ENCODE measurements around the gene SIX2.

The SIX2 gene

GRCh38 chr2:45005261-45006002 is 3.8 kb downstream of the SIX2 start:
- H3F3A ChIP-seq (ENCODE audit: insufficient read depth), result no peaks in the 10 kb centered on the region
- H3K4me2 ChIP-seq (ENCODE audit: low read depth, low read length, poor library complexity, severe bottlenecking), result no peak overlapping the region
- no peaks in the 10 kb centered on the region for H3K27me3 ChIP-seq (ENCODE audit: low read length)
- H3K79me2 ChIP-seq (ENCODE audit: insufficient read depth, low read length), result no peaks in the 10 kb centered on the region
- H3K9me2 ChIP-seq (replicated peaks; ENCODE audit: insufficient read depth, low read length), result no peaks in the 10 kb centered on the region
- H2AFZ ChIP-seq (ENCODE audit: low read depth, low read length, severe bottlenecking), result no peak overlapping the region
- no peak overlapping the region for H3K4me3 ChIP-seq (ENCODE audit: insufficient read depth, low read length, poor library complexity, severe bottlenecking)
- no peak overlapping the region for H3K9ac ChIP-seq (ENCODE audit: low read length)
- H3K36me3 ChIP-seq (ENCODE audit: low read length), result no peaks in the 10 kb centered on the region
- H3K27ac ChIP-seq (ENCODE audit: low read depth, low read length), result no peak overlapping the region
- no peaks in the 10 kb centered on the region for H4K20me1 ChIP-seq (ENCODE audit: low read depth, low read length)
- TF ChIP-seq EZH2phosphoT487 (conservative IDR thresholded peaks at IDR 0.05; ENCODE audit: low read length) (no peak), CTCF (IDR thresholded peaks at IDR 0.05; ENCODE audit: insufficient read depth, low read length, poor library complexity, severe bottlenecking) (no peak)
- H3K9me3 ChIP-seq (ENCODE audit: insufficient read depth, low read length), result no peaks in the 10 kb centered on the region

- no peaks in the 10 kb centered on the region for H3K36me3 ChIP-seq (ENCODE audit: low read length)
- no peaks in the 10 kb centered on the region for H3K79me2 ChIP-seq (ENCODE audit: insufficient read depth, low read length)
- no peaks in the 10 kb centered on the region for H4K20me1 ChIP-seq (ENCODE audit: low read depth, low read length)
- H3K27ac ChIP-seq (ENCODE audit: low read depth, low read length), result no peak overlapping the region
- H3K9me3 ChIP-seq (ENCODE audit: insufficient read depth, low read length), result no peaks in the 10 kb centered on the region
- H2AFZ ChIP-seq (ENCODE audit: low read depth, low read length, severe bottlenecking), result no peak overlapping the region
- no peak overlapping the region for H3K4me2 ChIP-seq (ENCODE audit: low read depth, low read length, poor library complexity, severe bottlenecking)
- H3K9me2 ChIP-seq (replicated peaks; ENCODE audit: insufficient read depth, low read length), result no peaks in the 10 kb centered on the region
- H3K9ac ChIP-seq (ENCODE audit: low read length), result no peak overlapping the region
- no peak for TF ChIP-seq EZH2phosphoT487 (conservative IDR thresholded peaks at IDR 0.05; ENCODE audit: low read length)
- no peak for TF ChIP-seq CTCF (IDR thresholded peaks at IDR 0.05; ENCODE audit: insufficient read depth, low read length, poor library complexity, severe bottlenecking)
- no peaks in the 10 kb centered on the region for H3K27me3 ChIP-seq (ENCODE audit: low read length)
- no peaks in the 10 kb centered on the region for H3F3A ChIP-seq (ENCODE audit: insufficient read depth)
- no peak overlapping the region for H3K4me3 ChIP-seq (ENCODE audit: insufficient read depth, low read length, poor library complexity, severe bottlenecking)
Measured at GRCh38 chr2:45004562-45005191, 4.6 kb downstream of the SIX2 start.

GRCh38 chr2:45003579-45004551 is 5.4 kb downstream of the SIX2 start:
- Histone ChIP-seq H4K20me1 (ENCODE audit: low read depth, low read length) (no peaks in the 10 kb centered on the region), H3K4me3 (ENCODE audit: insufficient read depth, low read length, poor library complexity, severe bottlenecking) (no peak overlapping the region), H3K27me3 (ENCODE audit: low read length) (no peaks in the 10 kb centered on the region), H3K36me3 (ENCODE audit: low read length) (no peaks in the 10 kb centered on the region), H3F3A (ENCODE audit: insufficient read depth) (no peaks in the 10 kb centered on the region), H3K4me2 (ENCODE audit: low read depth, low read length, poor library complexity, severe bottlenecking) (no peak overlapping the region), H3K79me2 (ENCODE audit: insufficient read depth, low read length) (no peaks in the 10 kb centered on the region), H3K9me2 (replicated peaks; ENCODE audit: insufficient read depth, low read length) (no peaks in the 10 kb centered on the region), H2AFZ (ENCODE audit: low read depth, low read length, severe bottlenecking) (no peak overlapping the region), H3K9ac (ENCODE audit: low read length) (no peak overlapping the region), H3K27ac (ENCODE audit: low read depth, low read length) (no peak overlapping the region), H3K9me3 (ENCODE audit: insufficient read depth, low read length) (no peaks in the 10 kb centered on the region)
- TF ChIP-seq EZH2phosphoT487 (conservative IDR thresholded peaks at IDR 0.05; ENCODE audit: low read length) (no peak), CTCF (IDR thresholded peaks at IDR 0.05; ENCODE audit: insufficient read depth, low read length, poor library complexity, severe bottlenecking) (no peak)
